GM13976 (cell line): ENCODE measurements around the gene PREP.

ENCODE experiments used
- DNase-seq: peaks from one replicate; pipeline ENCODE4 v3.0.0; 2012; ENCODE audit warnings: low spot score
- CTCF ChIP-seq: IDR thresholded peaks from 2 replicates; pipeline ENCODE4 v1.5.1; 2012; ENCODE audit warnings: borderline replicate concordance, mild to moderate bottlenecking; ENCODE audit not compliant: insufficient read depth; ENCODE audit errors: extremely low read depth, missing control alignments, control extremely low read depth
- in situ Hi-C: fragments of 300-500 bp; cut with MboI; formaldehyde crosslinking; loops from one replicate; pipeline ENCODE4 v1.12.0; 2022; ENCODE audit warnings: low sequenced_read_pairs, mixed read lengths, inconsistent platforms; ENCODE audit not compliant: unreplicated experiment

Gene PREP

GRCh38 chr6:105380634-105381033 is 22.2 kb downstream of the PREP start:
- no peak for DNase-seq
- TF ChIP-seq CTCF, result no peak
- in situ Hi-C loops, result no loop called here

- no peak for DNase-seq
- in situ Hi-C loops, result no loop called here
- no peak for TF ChIP-seq CTCF
Observed at GRCh38 chr6:105375797-105376196, 27.1 kb downstream of the PREP start.

- TF ChIP-seq CTCF, result no peak
- DNase-seq, result no peak
- in situ Hi-C loops, result no loop called here
Observed at GRCh38 chr6:105374010-105374420, 28.9 kb downstream of the PREP start.

- DNase-seq, result no peak
- TF ChIP-seq CTCF, result no peak
- in situ Hi-C loops, result no loop called here
Observed at GRCh38 chr6:105373481-105373880, 29.4 kb downstream of the PREP start.

GRCh38 chr6:105372849-105373182 is 30.1 kb downstream of the PREP start:
- DNase-seq, result no peak
- in situ Hi-C loops, result no loop called here
- no peak for TF ChIP-seq CTCF

- DNase-seq, result no peak
- in situ Hi-C loops, result no loop called here
- no peak for TF ChIP-seq CTCF
Observed at GRCh38 chr6:105372142-105372848, 30.6 kb downstream of the PREP start.

- DNase-seq, result no peak
- in situ Hi-C loops, result no loop called here
- TF ChIP-seq CTCF, result no peak
Observed at GRCh38 chr6:105370351-105370750, 32.5 kb downstream of the PREP start.
